Measurements from ENCODE around the gene MAP7D3.

- TF ChIP-seq, protein P1, sequence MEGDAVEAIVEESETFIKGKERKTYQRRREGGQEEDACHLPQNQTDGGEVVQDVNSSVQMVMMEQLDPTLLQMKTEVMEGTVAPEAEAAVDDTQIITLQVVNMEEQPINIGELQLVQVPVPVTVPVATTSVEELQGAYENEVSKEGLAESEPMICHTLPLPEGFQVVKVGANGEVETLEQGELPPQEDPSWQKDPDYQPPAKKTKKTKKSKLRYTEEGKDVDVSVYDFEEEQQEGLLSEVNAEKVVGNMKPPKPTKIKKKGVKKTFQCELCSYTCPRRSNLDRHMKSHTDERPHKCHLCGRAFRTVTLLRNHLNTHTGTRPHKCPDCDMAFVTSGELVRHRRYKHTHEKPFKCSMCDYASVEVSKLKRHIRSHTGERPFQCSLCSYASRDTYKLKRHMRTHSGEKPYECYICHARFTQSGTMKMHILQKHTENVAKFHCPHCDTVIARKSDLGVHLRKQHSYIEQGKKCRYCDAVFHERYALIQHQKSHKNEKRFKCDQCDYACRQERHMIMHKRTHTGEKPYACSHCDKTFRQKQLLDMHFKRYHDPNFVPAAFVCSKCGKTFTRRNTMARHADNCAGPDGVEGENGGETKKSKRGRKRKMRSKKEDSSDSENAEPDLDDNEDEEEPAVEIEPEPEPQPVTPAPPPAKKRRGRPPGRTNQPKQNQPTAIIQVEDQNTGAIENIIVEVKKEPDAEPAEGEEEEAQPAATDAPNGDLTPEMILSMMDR (conservative IDR thresholded peaks at IDR 0.05) = no peak
- TF ChIP-seq EZH2 (IDR thresholded peaks at IDR 0.05; ENCODE audit: low read depth) = no peak
These were observed 82.1 kb downstream of the MAP7D3 start for GRCh38 chrX:136168929-136169735.
